Loucy (cell line): ENCODE data around the gene UGGT2.
"Not testable (repeated sequence)": the region's sequence is repeated elsewhere in the genome, so short reads cannot be mapped to it uniquely, and the experiment has no call there.

ENCODE experiments used
- H2AFZ ChIP-seq: fragments of 200-600 bp; sonication (generic); 2 replicates; pipeline ENCODE4 v1.6.0; 2016; ENCODE audit warnings: antibody characterized with exemption, mild to moderate bottlenecking, low read length, moderate library complexity
- H3F3A ChIP-seq: fragments of 200-600 bp; 2 replicates; pipeline ENCODE4 v1.6.0; 2016; ENCODE audit warnings: antibody characterized with exemption, low read depth, mild to moderate bottlenecking
- H3K27me3 ChIP-seq: fragments of 200-600 bp; sonication (generic); 2 replicates; pipeline ENCODE4 v1.6.1; 2014; ENCODE audit warnings: low read length, mild to moderate bottlenecking; ENCODE audit not compliant: insufficient read depth, poor library complexity, severe bottlenecking
- H3K36me3 ChIP-seq: fragments of 200-600 bp; sonication (generic); 2 replicates; pipeline ENCODE4 v1.6.1; 2016; ENCODE audit warnings: low read length; ENCODE audit not compliant: insufficient read depth
- H3K4me1 ChIP-seq: fragments of 200-600 bp; sonication (generic); 2 replicates; pipeline ENCODE4 v1.5.1; 2014; ENCODE audit warnings: low read length, mild to moderate bottlenecking; ENCODE audit not compliant: insufficient read depth, poor library complexity, severe bottlenecking
- H3K4me2 ChIP-seq: fragments of 200-600 bp; sonication (generic); 2 replicates; pipeline ENCODE4 v1.6.0; 2014; ENCODE audit warnings: antibody characterized with exemption, low read length, low read depth, mild to moderate bottlenecking; ENCODE audit not compliant: poor library complexity, severe bottlenecking
- H3K4me3 ChIP-seq: fragments of 200-600 bp; sonication (generic); 2 replicates; pipeline ENCODE4 v1.5.1; 2014; ENCODE audit warnings: low read length, mild to moderate bottlenecking, mixed read lengths; ENCODE audit not compliant: poor library complexity, severe bottlenecking
- H3K79me2 ChIP-seq: fragments of 200-600 bp; sonication (generic); 2 replicates; pipeline ENCODE4 v1.6.1; 2014; ENCODE audit warnings: low read length; ENCODE audit not compliant: insufficient read depth
- H3K9ac ChIP-seq: fragments of 200-600 bp; sonication (generic); 2 replicates; pipeline ENCODE4 v1.6.0; 2014; ENCODE audit warnings: mild to moderate bottlenecking, low read depth, low read length, moderate library complexity; ENCODE audit not compliant: poor library complexity, severe bottlenecking
- H3K9me2 ChIP-seq: fragments of 200-600 bp; sonication (generic); replicated peaks from 2 replicates; pipeline ENCODE4 v1.6.1; 2016; ENCODE audit warnings: low read depth, low read length, mixed read lengths
- H3K9me3 ChIP-seq: fragments of 200-600 bp; sonication (generic); 2 replicates; pipeline ENCODE4 v1.6.1; 2014; ENCODE audit warnings: mild to moderate bottlenecking, antibody characterized with exemption, low read length, low read depth; ENCODE audit not compliant: insufficient read depth
- H4K20me1 ChIP-seq: fragments of 200-600 bp; sonication (generic); 2 replicates; pipeline ENCODE4 v1.6.0; 2014; ENCODE audit warnings: antibody characterized with exemption, low read length, mild to moderate bottlenecking; ENCODE audit not compliant: insufficient read depth, poor library complexity, severe bottlenecking
- CTCF ChIP-seq: fragments of 200-600 bp; sonication (generic); conservative IDR thresholded peaks from 2 replicates; pipeline ENCODE4 v1.5.1; 2014; ENCODE audit warnings: mild to moderate bottlenecking, antibody characterized with exemption, low read length
- EZH2phosphoT487 ChIP-seq: fragments of 200-600 bp; IDR thresholded peaks from 2 replicates; pipeline ENCODE4 v1.6.1; 2018; ENCODE audit warnings: antibody characterized with exemption, mild to moderate bottlenecking, moderate library complexity, borderline replicate concordance

The UGGT2 gene

DNA sequence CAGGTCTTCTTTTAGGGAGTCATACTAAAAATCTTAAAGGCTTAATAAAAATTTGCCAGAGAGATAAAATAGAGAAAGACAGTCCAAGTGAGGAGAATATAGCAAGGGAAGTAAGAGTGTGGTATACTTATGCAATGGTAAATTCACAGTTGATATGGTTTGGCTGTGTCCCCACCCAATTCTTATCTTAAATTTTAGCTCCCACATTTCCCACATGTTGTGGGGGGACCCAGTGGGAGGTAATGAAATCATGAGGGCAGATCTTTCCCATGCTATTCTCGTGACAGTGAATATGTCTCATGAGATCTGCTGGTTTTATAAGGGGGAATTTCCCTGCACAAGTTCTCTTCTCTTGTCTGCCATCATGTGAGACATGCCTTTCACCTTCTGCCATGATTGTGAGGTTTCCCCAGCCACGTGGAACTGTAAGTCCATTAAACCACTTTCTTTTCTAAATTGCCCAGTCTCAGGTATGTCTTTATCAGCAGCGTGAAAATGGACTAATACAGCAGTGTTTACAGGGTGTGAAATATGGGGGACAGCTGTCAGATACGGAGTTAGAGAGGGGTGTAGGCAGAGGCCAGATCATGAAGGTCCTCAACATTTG lies 115.4 kb downstream of the UGGT2 start:
- Histone ChIP-seq H3K4me3 (no peak overlapping the region), H3K27me3 (no peaks in the 10 kb centered on the region), H3K4me1 (no peaks in the 10 kb centered on the region), H4K20me1 (no peaks in the 10 kb centered on the region), H3K9me2 (no peaks in the 10 kb centered on the region), H2AFZ (no peak overlapping the region), H3K9me3 (no peaks in the 10 kb centered on the region; the same call in 1 of the 2 replicates), H3K36me3 (no peaks in the 10 kb centered on the region), H3K4me2 (no peak overlapping the region), H3K9ac (no peak overlapping the region), H3F3A (no peaks in the 10 kb centered on the region), H3K79me2 (no peaks in the 10 kb centered on the region)
- no peak for TF ChIP-seq EZH2phosphoT487
- TF ChIP-seq CTCF, result no peak

DNA sequence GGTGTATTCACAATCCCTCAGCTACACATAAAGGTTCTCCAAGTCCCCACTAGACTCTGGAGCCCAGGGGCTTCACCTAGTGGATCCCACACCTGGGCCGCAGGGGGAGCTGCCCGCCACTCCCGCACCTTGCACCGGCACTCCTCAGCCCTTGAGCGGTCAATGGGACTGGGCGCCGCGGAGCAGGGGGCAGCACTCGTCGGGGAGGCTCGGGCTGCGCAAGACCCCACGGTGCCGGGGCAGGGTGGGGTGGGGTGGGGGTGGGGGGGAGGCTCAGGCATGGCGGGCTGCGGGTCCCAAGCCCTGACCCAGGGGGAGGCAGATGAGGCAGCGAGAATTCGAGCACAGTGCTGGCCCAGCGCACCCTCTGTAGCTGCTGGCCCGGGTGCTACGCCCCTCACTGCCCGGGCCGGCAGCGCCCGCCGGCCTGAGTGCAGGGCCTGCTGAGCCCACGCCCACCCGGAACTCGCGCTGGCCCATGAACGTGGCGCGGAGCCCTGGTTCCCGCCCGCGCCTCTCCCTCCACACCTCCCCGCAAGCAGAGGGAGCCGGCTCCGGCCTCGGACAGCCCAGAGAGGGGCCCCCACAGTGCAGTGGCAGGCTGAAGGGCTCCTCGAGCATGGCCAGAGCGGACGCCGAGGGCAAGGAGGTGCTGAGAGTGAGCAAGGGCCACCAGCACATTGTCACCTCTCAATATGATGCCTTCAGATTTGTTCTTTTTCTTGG lies 121.7 kb downstream of the UGGT2 start:
- Histone ChIP-seq H3K79me2 (no peaks in the 10 kb centered on the region), H3K4me3 (no peak overlapping the region), H3K9me3 (peaks cover 11% of the 10 kb centered on the region; the same call in 1 of the 2 replicates), H3K27me3 (no peaks in the 10 kb centered on the region), H3K4me1 (no peaks in the 10 kb centered on the region), H3K9me2 (no peaks in the 10 kb centered on the region), H2AFZ (no peak overlapping the region), H3K4me2 (no peak overlapping the region), H3K9ac (no peak overlapping the region), H3F3A (no peaks in the 10 kb centered on the region), H4K20me1 (no peaks in the 10 kb centered on the region), H3K36me3 (no peaks in the 10 kb centered on the region)
- TF ChIP-seq CTCF (no peak), EZH2phosphoT487 (no peak)

DNA sequence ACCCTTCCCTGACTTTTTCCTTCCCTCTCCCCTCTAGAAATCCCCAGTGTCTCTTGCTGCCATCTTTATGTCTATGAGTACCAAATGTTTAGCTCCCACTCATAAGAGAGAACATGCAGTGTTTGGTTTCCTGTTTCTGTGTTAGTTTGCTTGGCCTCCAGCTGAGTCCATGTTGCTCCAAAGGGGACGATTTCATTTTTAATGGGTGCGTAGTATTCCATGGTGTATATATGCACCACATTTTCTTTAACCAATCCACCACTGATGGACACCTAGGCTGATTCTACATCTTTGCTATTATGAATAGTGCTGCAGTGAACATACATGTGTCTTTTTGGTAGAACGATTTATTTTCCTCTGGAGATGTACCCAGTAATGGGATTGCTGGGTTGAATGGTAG lies 123.8 kb downstream of the UGGT2 start:
- Histone ChIP-seq H3K27me3 (no peaks in the 10 kb centered on the region), H3K4me3 (no peak overlapping the region), H3K4me2 (no peak overlapping the region), H3K4me1 (no peaks in the 10 kb centered on the region), H3F3A (no peaks in the 10 kb centered on the region), H3K36me3 (no peaks in the 10 kb centered on the region), H3K79me2 (no peaks in the 10 kb centered on the region), H4K20me1 (no peaks in the 10 kb centered on the region), H3K9ac (no peak overlapping the region), H3K9me3 (peaks cover 11% of the 10 kb centered on the region; the same call in 1 of the 2 replicates), H2AFZ (no peak overlapping the region), H3K9me2 (no peaks in the 10 kb centered on the region)
- no peak for TF ChIP-seq CTCF
- no peak for TF ChIP-seq EZH2phosphoT487

GRCh38 chr13:95928367-95928906 lies 124.8 kb downstream of the UGGT2 start:
- H4K20me1 ChIP-seq, H3K79me2 ChIP-seq, H3K36me3 ChIP-seq, H3K9ac ChIP-seq, H3K4me3 ChIP-seq, H3K27me3 ChIP-seq, H2AFZ ChIP-seq, H3K4me2 ChIP-seq, H3K9me2 ChIP-seq, H3F3A ChIP-seq, H3K4me1 ChIP-seq: not testable (repeated sequence)
- peaks cover 11% of the 10 kb centered on the region; the same call in 1 of the 2 replicates for H3K9me3 ChIP-seq
